CD4-positive, alpha-beta T cell (primary cell): ENCODE measurements around the gene TEX51. TPM values are rescaled to one million over a fixed set of nuclear protein-coding genes. Genes with fewer than 3 reads are reported as not detected.

Experiments used
- ATAC-seq: fragments of 200-7000 bp; cut with Tn5 transposase; one replicate; pipeline ENCODE4 v1.10.0; 2022; ENCODE audit warnings: mild to moderate bottlenecking; ENCODE audit not compliant: poor library complexity
- CTCF ChIA-PET: fragments of 350-600 bp; sonication (Branson Sonifier 250); formaldehyde crosslinking; loops from one replicate; lab custom pipeline; 2021; ENCODE audit warnings: antibody characterized with exemption, inconsistent platforms; lab: Charles Lee
- POLR2A ChIA-PET: fragments of 350-600 bp; sonication (Branson Sonifier 250); formaldehyde crosslinking; loops from one replicate; lab custom pipeline; 2021; ENCODE audit warnings: antibody characterized with exemption, inconsistent platforms; lab: Charles Lee
- DNase-seq, 14 experiments: peaks; one replicate each; pipeline ENCODE4 v3.0.0-alpha.2; 2013 to 2020; ENCODE audit warnings: mixed read lengths in 2 of 14
- H3K27ac ChIP-seq, 2 donors: one replicate each; pipeline versions ENCODE4 v1.5.1 to v1.7.0; 2013; ENCODE audit warnings: low read length in 2 of 2, low read depth in 1 of 2, mild to moderate bottlenecking in 1 of 2
- H3K27me3 ChIP-seq, 2 experiments: 1 replicate in 1 of 2; 2 replicates in 1 of 2; pipeline versions ENCODE4 v1.6.1 to v1.7.0; 2013; ENCODE audit warnings: low read length in 2 of 2, control low read depth in 1 of 2, mild to moderate bottlenecking in 1 of 2, moderate library complexity in 1 of 2; ENCODE audit not compliant: insufficient read depth in 2 of 2, control insufficient read depth in 1 of 2
- H3K36me3 ChIP-seq: one replicate; pipeline ENCODE4 v1.6.1; 2013; ENCODE audit warnings: low read length, control low read depth; ENCODE audit not compliant: insufficient read depth
- H3K4me1 ChIP-seq: one replicate; pipeline ENCODE4 v1.6.1; 2013; ENCODE audit warnings: low read length, control low read depth; ENCODE audit not compliant: insufficient read depth
- H3K4me3 ChIP-seq: one replicate; pipeline ENCODE4 v1.5.1; 2013; ENCODE audit warnings: mild to moderate bottlenecking, low read length, moderate library complexity
- H3K9me3 ChIP-seq, 2 experiments: 1 replicate in 1 of 2; 2 replicates in 1 of 2; pipeline versions ENCODE4 v1.6.1 to v1.7.0; 2013; ENCODE audit warnings: low read length in 2 of 2, mild to moderate bottlenecking in 2 of 2, control low read depth in 1 of 2, moderate library complexity in 1 of 2; ENCODE audit not compliant: control insufficient read depth in 1 of 2, insufficient read depth in 1 of 2
- H3K27ac Mint-ChIP-seq: one replicate; pipeline ENCODE4 v1.8.0; 2020; ENCODE audit warnings: mixed read lengths
- H3K27me3 Mint-ChIP-seq: one replicate; pipeline ENCODE4 v1.8.0; 2021; ENCODE audit warnings: mixed read lengths
- H3K36me3 Mint-ChIP-seq: one replicate; pipeline ENCODE4 v1.8.0; 2021; ENCODE audit warnings: low read depth, mixed read lengths
- H3K4me1 Mint-ChIP-seq: one replicate; pipeline ENCODE4 v1.8.0; 2021; ENCODE audit warnings: low read depth, mixed read lengths
- H3K4me3 Mint-ChIP-seq: one replicate; pipeline ENCODE4 v1.8.0; 2020; ENCODE audit warnings: mild to moderate bottlenecking, mixed read lengths
- H3K9me3 Mint-ChIP-seq: one replicate; pipeline ENCODE4 v1.8.0; 2020; ENCODE audit warnings: mixed read lengths
- CTCF ChIP-seq: fragments of 200-600 bp; IDR thresholded peaks from one replicate; pipeline ENCODE4 v1.8.0; 2022; ENCODE audit warnings: antibody characterized with exemption, mild to moderate bottlenecking
- intact Hi-C, 2 experiments: fragments of 100-400 bp; cut with DNase I in 1 of 2; cut with micrococcal nuclease in 1 of 2; formaldehyde crosslinking; loops; one replicate each; pipeline versions ENCODE4 v1.15.1 to v1.9.0; 2023 to 2025; cut with DNase I, micrococcal nuclease
- total RNA-seq, 174 experiments: library from RNA in 2 of 174; stranded (reverse) in 2 of 174; gene quantifications; one replicate each; pipeline ENCODE4 v1.2.3 and lab custom pipeline; 2021 to 2026

TEX51 gene
- total RNA-seq, 2 experiments from 2014 or later = not detected

DNA sequence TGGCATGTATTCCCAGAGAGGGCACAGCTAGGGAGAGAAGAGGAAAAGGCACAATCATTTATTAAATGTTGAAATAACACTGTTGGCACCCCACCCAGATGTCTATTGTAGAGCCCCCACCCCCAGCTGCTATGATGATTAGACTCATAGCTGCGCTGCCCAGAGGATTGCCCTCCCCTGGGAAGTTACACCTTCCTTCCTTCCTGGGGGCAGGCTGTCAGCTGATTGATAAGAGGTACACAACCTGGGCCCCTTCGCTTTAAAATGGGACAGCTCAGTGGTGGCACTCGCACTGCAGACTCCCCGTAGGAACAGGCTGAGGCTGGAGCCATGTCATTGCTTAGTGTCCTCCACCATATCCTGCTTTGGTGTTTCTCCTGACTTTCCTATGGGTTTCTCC, 18.1 kb downstream of the TEX51 start:
- intact Hi-C loops = no loop called here
- no peaks in the 10 kb centered on the region for H3K9me3 Mint-ChIP-seq
- ChIA-PET POLR2A (no interaction called here), CTCF (no interaction called here)
- no peaks in the 10 kb centered on the region for H3K27me3 ChIP-seq
- no peak overlapping the region for H3K27ac Mint-ChIP-seq
- peaks cover 16% of the 10 kb centered on the region for H3K27me3 Mint-ChIP-seq
- H3K27ac ChIP-seq = no peak overlapping the region
- ATAC-seq (no peak), DNase-seq (no peak)
- no peak overlapping the region for H3K4me3 ChIP-seq
- H3K4me1 Mint-ChIP-seq = no peaks in the 10 kb centered on the region
- H3K36me3 ChIP-seq = no peaks in the 10 kb centered on the region
- H3K4me3 Mint-ChIP-seq = no peak overlapping the region
- no peak for TF ChIP-seq CTCF
- H3K9me3 ChIP-seq = no peaks in the 10 kb centered on the region
- no peaks in the 10 kb centered on the region for H3K4me1 ChIP-seq
- H3K36me3 Mint-ChIP-seq = no peaks in the 10 kb centered on the region

DNA sequence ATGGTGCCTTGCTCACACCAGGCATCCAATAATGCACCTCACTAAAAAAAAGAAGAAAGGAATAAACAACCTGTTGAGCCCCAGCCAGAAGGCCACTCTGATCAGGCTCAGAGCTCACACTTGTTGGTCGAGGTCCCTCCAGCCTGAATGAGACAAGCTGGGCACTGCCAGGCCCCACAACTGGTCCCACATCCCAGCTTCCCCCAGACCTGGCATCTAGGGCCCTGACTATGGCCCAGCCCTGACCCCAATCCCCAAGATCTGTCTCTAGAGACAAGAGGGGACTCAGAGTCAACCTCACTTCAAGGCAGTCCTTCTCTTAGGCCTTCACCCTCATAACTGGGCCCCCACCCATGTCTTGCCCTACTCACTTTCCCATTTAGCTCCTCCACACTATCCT, 22.4 kb downstream of the TEX51 start:
- no peaks in the 10 kb centered on the region for H3K27me3 ChIP-seq
- Mint-ChIP-seq H3K4me1 (no peaks in the 10 kb centered on the region), H3K27ac (no peak overlapping the region), H3K9me3 (no peaks in the 10 kb centered on the region), H3K4me3 (no peak overlapping the region), H3K27me3 (peaks cover 12% of the 10 kb centered on the region), H3K36me3 (no peaks in the 10 kb centered on the region)
- POLR2A ChIA-PET = no interaction called here
- CTCF ChIA-PET = no interaction called here
- no peak overlapping the region for H3K4me3 ChIP-seq
- H3K9me3 ChIP-seq = peaks cover 0 to 2% of the 10 kb centered on the region in 2 experiments
- TF ChIP-seq CTCF = no peak
- DNase-seq = no peak
- H3K36me3 ChIP-seq = no peaks in the 10 kb centered on the region
- H3K27ac ChIP-seq = no peak overlapping the region
- intact Hi-C loops = no loop called here
- no peaks in the 10 kb centered on the region for H3K4me1 ChIP-seq
- no peak for ATAC-seq

- no peak for TF ChIP-seq CTCF
- H3K4me1 ChIP-seq = no peaks in the 10 kb centered on the region
- ATAC-seq (no peak), DNase-seq (no peak)
- Mint-ChIP-seq H3K27me3 (peaks cover 30% of the 10 kb centered on the region), H3K4me3 (no peak overlapping the region), H3K4me1 (no peaks in the 10 kb centered on the region), H3K36me3 (no peaks in the 10 kb centered on the region), H3K9me3 (peaks cover 11% of the 10 kb centered on the region), H3K27ac (no peak overlapping the region)
- POLR2A ChIA-PET = no interaction called here
- peaks cover 0 to 2% of the 10 kb centered on the region in 2 experiments for H3K27me3 ChIP-seq
- no peaks in the 10 kb centered on the region for H3K36me3 ChIP-seq
- CTCF ChIA-PET = no interaction called here
- H3K9me3 ChIP-seq = peaks cover 0 to 20% of the 10 kb centered on the region in 2 experiments
- intact Hi-C loops = no loop called here
- no peak overlapping the region for H3K4me3 ChIP-seq
- no peak overlapping the region for H3K27ac ChIP-seq
Measured at GRCh38 chr2:126930970-126931590, 32.4 kb downstream of the TEX51 start.
